Tibial nerve (tissue), 3 donors: ENCODE measurements around the gene ZCCHC24.

ENCODE experiments used
- POLR2A ChIP-seq, 2 donors: fragments of 450-650 bp; IDR thresholded peaks; one replicate each; pipeline ENCODE4 v1.6.1; 2017; ENCODE audit warnings: antibody characterized with exemption in 2 of 2, mild to moderate bottlenecking in 2 of 2, moderate library complexity in 2 of 2
- TF ChIP-seq, protein P1 (sequence below), 5 experiments: fragments of 200-600 bp in 3 of 5; fragments of 450-650 bp in 2 of 5; sonication (generic) in 3 of 5; IDR thresholded peaks; one replicate each; pipeline ENCODE4 v1.5.1; 2016 to 2019; ENCODE audit warnings: antibody characterized with exemption in 5 of 5, mild to moderate bottlenecking in 3 of 5, moderate library complexity in 2 of 5

- TF ChIP-seq, protein P1, sequence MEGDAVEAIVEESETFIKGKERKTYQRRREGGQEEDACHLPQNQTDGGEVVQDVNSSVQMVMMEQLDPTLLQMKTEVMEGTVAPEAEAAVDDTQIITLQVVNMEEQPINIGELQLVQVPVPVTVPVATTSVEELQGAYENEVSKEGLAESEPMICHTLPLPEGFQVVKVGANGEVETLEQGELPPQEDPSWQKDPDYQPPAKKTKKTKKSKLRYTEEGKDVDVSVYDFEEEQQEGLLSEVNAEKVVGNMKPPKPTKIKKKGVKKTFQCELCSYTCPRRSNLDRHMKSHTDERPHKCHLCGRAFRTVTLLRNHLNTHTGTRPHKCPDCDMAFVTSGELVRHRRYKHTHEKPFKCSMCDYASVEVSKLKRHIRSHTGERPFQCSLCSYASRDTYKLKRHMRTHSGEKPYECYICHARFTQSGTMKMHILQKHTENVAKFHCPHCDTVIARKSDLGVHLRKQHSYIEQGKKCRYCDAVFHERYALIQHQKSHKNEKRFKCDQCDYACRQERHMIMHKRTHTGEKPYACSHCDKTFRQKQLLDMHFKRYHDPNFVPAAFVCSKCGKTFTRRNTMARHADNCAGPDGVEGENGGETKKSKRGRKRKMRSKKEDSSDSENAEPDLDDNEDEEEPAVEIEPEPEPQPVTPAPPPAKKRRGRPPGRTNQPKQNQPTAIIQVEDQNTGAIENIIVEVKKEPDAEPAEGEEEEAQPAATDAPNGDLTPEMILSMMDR (IDR thresholded peaks at IDR 0.05), result peak in 2 of 5 experiments; percentile 50 to 52
- peak; percentile 94 to 98 for TF ChIP-seq POLR2A (IDR thresholded peaks at IDR 0.05)
Measured at GRCh38 chr10:79445161-79445976, at the start of gene ZCCHC24.
